ENCODE measurements around the gene CNOT1.

CNOT1 gene

GRCh38 chr16:58516768-58517107, 112.9 kb downstream of the CNOT1 start:
- H3K4me3 ChIP-seq (ENCODE audit: low read depth, low read length): no peak overlapping the region
- TF ChIP-seq CTCF (IDR thresholded peaks at IDR 0.05; ENCODE audit: low read depth, low read length): no peak

GRCh38 chr16:58515871-58516767, 113.5 kb downstream of the CNOT1 start:
- no peak for TF ChIP-seq CTCF (IDR thresholded peaks at IDR 0.05; ENCODE audit: low read depth, low read length)
- H3K4me3 ChIP-seq (ENCODE audit: low read depth, low read length): peak overlapping the region; percentile 53

GRCh38 chr16:58515125-58515870, 114.3 kb downstream of the CNOT1 start, which contains the start of gene SETD6:
SETD6 (plus strand) TSS chr16:58515517; CDS start chr16:58515538, 21 bp downstream.
- TF ChIP-seq CTCF (IDR thresholded peaks at IDR 0.05; ENCODE audit: low read depth, low read length): no peak
- peak within 1 kb of the TSS; percentile 53 for H3K4me3 ChIP-seq (ENCODE audit: low read depth, low read length)

GRCh38 chr16:58513874-58514273, 115.8 kb downstream of the CNOT1 start:
- TF ChIP-seq CTCF (IDR thresholded peaks at IDR 0.05; ENCODE audit: low read depth, low read length): no peak
- no peak overlapping the region for H3K4me3 ChIP-seq (ENCODE audit: low read depth, low read length)

GRCh38 chr16:58511933-58512815, 117.5 kb downstream of the CNOT1 start:
- peak; percentile 60 for TF ChIP-seq CTCF (IDR thresholded peaks at IDR 0.05; ENCODE audit: low read depth, low read length)
- H3K4me3 ChIP-seq (ENCODE audit: low read depth, low read length): no peak overlapping the region

- TF ChIP-seq CTCF (IDR thresholded peaks at IDR 0.05; ENCODE audit: low read depth, low read length): no peak
- H3K4me3 ChIP-seq (ENCODE audit: low read depth, low read length): no peak overlapping the region
Observed at GRCh38 chr16:58510776-58511628, 118.6 kb downstream of the CNOT1 start.

All from WI38 (cell line).